ENCODE results near the gene ZNF783.
A peak's percentile ranks its signal among the peaks of the same experiment; 100 is the strongest.
"Not testable (repeated sequence)": the region's sequence is repeated elsewhere in the genome, so short reads cannot be mapped to it uniquely, and the experiment has no call there.

ZNF783 gene

GRCh38 chr7:149306854-149307253, 44.9 kb downstream of the ZNF783 start:
- DNase-seq: no peak

DNA sequence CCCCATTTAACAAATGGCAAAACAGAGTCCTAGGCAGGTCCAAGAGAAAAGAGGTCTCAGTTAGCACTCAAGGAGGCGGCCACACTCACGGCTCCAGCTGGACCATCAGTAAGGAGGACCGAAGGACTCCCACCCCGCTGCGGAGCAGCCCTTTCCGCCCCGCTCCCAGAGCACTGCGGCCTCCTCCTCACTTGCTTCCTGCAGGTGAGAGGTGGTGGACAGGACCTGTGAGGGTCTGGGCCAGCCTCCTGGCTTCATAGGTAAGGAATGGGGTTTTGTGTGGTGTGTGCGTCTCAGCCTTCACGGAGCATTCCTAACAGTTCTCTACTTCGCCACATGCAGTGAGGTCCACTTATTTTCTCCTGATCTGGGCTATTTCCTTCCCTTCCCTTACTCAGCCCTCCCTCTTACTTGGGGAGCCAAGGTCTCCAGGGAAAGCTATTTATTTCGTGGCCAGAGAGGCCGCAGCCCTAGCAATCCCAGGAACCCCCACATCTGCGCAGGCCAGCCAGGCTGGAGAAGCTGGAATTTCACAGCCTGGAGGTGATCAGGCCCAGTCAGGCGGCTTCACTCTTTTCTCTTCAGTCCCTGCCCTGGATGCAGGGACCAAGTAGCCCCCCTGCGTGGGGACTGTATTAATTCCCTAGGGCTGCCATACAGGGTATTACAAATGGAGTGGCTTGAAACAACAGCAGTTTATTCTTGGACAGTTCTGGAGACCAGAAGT, 45.9 kb downstream of the ZNF783 start:
- DNase-seq: no peak

- peak; percentile 28 to 30 for DNase-seq
Observed at GRCh38 chr7:149310113-149310836, 48.3 kb downstream of the ZNF783 start.

- DNase-seq: no peak
Observed at GRCh38 chr7:149310990-149311573, 49.1 kb downstream of the ZNF783 start.

- no peak for DNase-seq
Observed at GRCh38 chr7:149313981-149314380, 52.0 kb downstream of the ZNF783 start.

- no peak for DNase-seq
Observed at GRCh38 chr7:149316606-149317005, 54.6 kb downstream of the ZNF783 start.

- no peak for DNase-seq
Observed at GRCh38 chr7:149317496-149317895, 55.5 kb downstream of the ZNF783 start.

DNA sequence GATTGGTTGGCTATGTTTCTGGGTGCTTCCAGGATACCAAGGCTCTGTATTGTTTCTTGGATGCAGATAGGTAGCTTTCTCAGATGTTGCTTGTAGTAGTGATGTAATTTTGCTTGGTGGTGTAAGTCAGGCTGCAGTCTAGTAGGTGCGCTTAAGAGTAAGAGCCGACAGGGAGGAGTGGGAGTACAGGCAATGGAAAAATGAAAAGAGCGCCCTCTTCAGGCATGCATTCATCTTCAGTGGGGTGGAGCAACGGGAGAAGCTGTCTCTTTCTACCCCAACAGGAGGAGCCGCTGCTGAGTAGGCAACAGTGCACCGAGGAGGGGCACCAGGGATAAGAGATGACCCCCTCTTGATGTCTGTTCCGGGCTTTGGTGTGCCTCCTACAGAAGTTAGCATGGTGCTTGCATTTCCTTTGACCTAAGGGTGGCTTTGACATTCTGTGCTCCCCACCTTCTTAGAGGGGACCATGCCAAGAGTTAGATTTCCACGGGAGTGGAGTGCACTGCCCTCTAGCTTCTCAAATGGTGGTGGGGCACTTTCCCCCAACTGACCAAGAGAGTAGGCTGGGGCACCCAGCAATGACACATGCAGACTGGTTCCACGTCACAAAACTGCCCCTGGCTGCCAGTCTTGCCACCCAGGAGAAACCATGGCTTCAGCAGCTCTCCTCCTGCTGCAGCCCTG, 56.1 kb downstream of the ZNF783 start:
- no peak for DNase-seq

DNA sequence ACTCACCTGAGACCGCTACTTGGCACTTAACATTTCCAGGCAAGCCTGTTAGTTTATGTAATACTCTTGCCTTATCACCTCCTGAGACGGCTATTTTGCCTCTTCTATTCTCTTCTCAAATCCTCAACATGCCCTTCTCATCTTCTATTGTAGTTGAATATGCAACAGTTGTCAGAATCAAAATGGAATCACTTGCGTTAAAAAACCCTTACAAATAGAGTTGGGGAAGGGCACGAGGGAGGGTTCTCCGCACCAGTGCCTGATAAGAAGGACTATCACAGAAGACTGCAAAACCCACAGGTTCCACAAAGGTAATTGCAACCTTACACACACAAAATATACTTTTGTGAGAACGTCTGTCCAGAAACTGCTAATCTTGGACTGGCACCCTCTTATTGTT, 57.4 kb downstream of the ZNF783 start:
- no peak for DNase-seq

DNA sequence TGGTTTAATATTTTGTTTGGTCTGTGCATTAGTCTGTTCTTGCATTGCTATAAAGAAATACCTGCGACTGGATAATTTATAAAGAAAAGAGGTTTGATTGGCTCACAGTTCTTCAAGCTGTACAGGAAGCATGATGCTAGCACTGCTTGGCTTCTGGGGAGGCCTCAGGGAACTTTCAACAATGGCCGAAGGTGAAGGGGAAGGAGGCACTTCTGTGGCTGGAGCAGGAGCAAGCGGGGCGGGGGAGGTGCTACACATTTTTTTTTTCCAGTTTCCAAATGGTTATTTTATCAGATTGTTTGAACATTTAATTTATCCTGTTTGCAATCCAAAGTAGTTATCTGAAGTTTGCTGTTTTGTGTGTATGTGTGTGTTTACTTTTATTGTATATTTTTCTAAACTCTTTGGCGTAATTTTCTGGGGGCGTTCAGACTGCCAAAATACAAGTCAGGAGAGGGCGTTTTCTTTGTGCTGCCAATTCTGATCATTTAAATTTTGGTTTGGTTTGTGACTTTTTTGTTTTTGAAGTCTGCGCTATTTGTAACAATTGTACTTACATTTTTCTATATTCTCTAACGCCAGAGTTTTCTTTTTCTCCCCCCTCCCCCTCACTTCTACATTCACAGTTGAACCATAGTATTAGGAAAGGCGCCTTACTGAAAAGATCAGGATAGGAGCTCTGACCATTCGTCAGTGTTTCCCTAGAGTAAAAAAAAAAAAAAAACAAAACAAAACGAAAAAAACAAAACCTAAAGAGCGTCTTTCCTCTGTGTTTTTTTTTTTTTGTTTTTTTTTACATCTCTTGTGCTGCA, 58.5 kb downstream of the ZNF783 start:
- DNase-seq: no peak

GRCh38 chr7:149321125-149321905, 59.3 kb downstream of the ZNF783 start:
- not testable (repeated sequence) for DNase-seq

GRCh38 chr7:149321978-149322541, 60.1 kb downstream of the ZNF783 start:
- DNase-seq: no peak

- no peak for DNase-seq
Observed at GRCh38 chr7:149322737-149323136, 60.7 kb downstream of the ZNF783 start.

- DNase-seq: no peak
Observed at GRCh38 chr7:149325248-149325647, 63.3 kb downstream of the ZNF783 start.

GRCh38 chr7:149329265-149329664, 67.3 kb downstream of the ZNF783 start:
- no peak for DNase-seq

DNA sequence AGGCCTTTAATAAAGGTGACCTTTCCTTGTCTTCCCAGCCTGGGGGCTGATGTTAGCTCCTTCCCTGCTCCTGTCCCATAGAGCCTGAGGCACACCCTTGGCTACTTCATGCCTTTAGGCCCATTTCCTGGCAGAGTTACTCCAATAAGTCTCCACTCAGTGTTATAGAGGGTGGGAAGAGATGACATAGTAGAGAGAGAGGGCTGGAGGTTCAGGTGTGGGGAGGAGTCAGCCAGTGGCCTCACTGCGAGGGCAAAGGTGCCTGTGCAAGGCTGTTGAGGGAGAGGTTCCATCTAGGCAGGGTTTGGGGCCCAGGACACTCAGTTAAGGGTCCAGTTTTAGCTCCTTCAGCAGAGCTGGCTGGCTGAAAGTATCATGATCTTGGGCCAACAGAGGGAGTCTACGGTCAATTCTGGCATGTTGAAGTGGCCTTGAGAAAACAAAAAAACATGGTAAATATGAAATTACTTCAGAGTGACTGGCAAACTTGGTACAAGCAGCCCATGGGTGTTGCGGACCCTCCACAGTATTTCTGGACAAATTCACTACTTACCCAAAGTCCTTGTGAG, 67.9 kb downstream of the ZNF783 start:
- no peak for DNase-seq

GRCh38 chr7:149330914-149331567, 69.0 kb downstream of the ZNF783 start:
- DNase-seq: no peak

GRCh38 chr7:149332602-149333320, 70.8 kb downstream of the ZNF783 start:
- DNase-seq: not testable (repeated sequence)

DNA sequence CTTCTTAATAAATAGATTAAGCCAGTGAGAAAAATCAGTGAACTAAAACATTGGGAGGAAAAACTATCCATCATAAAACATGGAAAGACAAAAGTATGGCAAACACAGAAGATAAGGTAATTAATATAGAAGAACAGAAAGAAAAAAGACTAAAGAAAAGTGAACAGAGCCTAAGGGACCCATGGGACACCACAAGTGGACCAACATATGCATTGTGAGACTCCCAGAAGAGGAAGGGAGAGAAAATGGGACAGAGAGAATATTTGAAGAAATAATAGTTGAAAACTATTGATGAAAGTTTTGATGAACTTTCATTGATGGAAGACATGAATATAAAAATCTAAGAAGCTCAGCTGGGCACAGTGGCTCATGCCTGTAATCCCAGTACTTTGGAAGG, 71.3 kb downstream of the ZNF783 start:
- no peak for DNase-seq

DNA sequence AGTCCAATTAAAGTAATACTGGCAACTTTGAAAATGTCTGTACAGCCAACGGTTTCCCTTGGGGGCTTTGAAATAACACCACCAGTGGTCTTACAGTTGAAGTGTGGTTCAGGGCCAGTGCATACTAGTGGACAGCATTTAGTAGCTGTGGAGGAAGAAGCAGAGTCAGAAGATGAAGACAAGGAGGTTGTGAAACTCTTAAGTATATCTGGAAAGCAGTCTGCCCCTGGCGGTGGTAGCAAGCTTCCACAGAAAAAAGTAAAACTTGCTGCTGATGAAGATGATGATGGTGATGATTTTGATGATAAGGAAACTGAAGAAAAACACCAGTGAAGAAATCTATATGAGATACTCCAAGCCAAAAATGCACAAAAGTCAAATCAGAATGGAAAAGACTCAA, 72.2 kb downstream of the ZNF783 start:
- no peak for DNase-seq
